SHP77 (cell line): Measurements from ENCODE around the gene FUT3.

Source experiments
- DNase-seq, 2 experiments: peaks; one replicate each; lab custom pipeline; 2025; lab: John Stamatoyannopoulos, UW

FUT3 gene

GRCh38 chr19:5800361-5801270 is 50.6 kb downstream of the FUT3 start:
- DNase-seq: no peak

- DNase-seq: peak in 1 of 2 experiments; percentile 29
Observed at GRCh38 chr19:5799247-5800241, 51.7 kb downstream of the FUT3 start.

- no peak for DNase-seq
Observed at GRCh38 chr19:5798244-5798643, 53.0 kb downstream of the FUT3 start.

GRCh38 chr19:5795382-5795919 is 55.8 kb downstream of the FUT3 start:
- DNase-seq: no peak

GRCh38 chr19:5793188-5793587 is 58.1 kb downstream of the FUT3 start:
- no peak for DNase-seq
